Cardiac ventricle fibroblast (primary cell): ENCODE results near the gene KLF9. TPM values are rescaled to one million over a fixed set of nuclear protein-coding genes. Genes with fewer than 3 reads are reported as not detected.

Source experiments
- total RNA-seq: library from RNA; depleted of rRNA; stranded (reverse); fragments of >200 nt; gene quantifications from 2 replicates; pipeline ENCODE4 v1.2.3, GENCODE V29; 2015

The KLF9 gene
- total RNA-seq = 56.8 and 65.2 TPM in 2 replicates

GRCh38 chr9:70413799-70414775 is at the start of gene KLF9:
Gene KLF9, minus strand, starts transcription at chr9:70414657. Its CDS starts 1,294 bp downstream, at chr9:70413363.

Other genes with a start within 250 kb of the KLF9 start
- 13.5 and 14.5 TPM in 2 replicates for gene SMC5, start 155.7 kb downstream of the KLF9 start, total RNA-seq